ENCODE data around the gene UBASH3A.

GRCh38 chr21:42441963-42442362 lies 38.3 kb downstream of the UBASH3A start:
- TF ChIP-seq CTCF (conservative IDR thresholded peaks at IDR 0.05 in 1 of 2, IDR thresholded peaks at IDR 0.05 in 1 of 2; ENCODE audit: low read depth in 1 of 2, low read length in 2 of 2) = no peak
- no peak for TF ChIP-seq EZH2 (IDR thresholded peaks at IDR 0.05; ENCODE audit: low read length, missing control alignments)
